B cell (primary cell): ENCODE results near the gene LRP5. TPM values are rescaled to one million over a fixed set of nuclear protein-coding genes. Genes with fewer than 3 reads are reported as not detected.

Source experiments
- ATAC-seq: fragments of 200-7000 bp; cut with Tn5 transposase; one replicate; pipeline ENCODE4 v1.10.0; 2021; ENCODE audit warnings: low read depth, mild to moderate bottlenecking, moderate number of reproducible peaks, moderate library complexity
- CTCF ChIA-PET: fragments of 350-600 bp; sonication (Branson Sonifier 250); formaldehyde crosslinking; loops from one replicate; lab custom pipeline; 2021; ENCODE audit warnings: antibody characterized with exemption, inconsistent platforms; lab: Charles Lee
- POLR2A ChIA-PET: fragments of 350-600 bp; sonication (Branson Sonifier 250); formaldehyde crosslinking; loops from one replicate; lab custom pipeline; 2021; ENCODE audit warnings: antibody characterized with exemption; lab: Charles Lee
- DNase-seq: peaks from one replicate; pipeline ENCODE4 v3.0.0; 2013
- H2AFZ ChIP-seq: 2 replicates; pipeline ENCODE4 v1.6.1; 2012; ENCODE audit warnings: mild to moderate bottlenecking, low read depth, low read length; ENCODE audit not compliant: insufficient read depth, poor library complexity, severe bottlenecking
- H3K27ac ChIP-seq, 2 donors: 1 replicate in 1 of 2; 2 replicates in 1 of 2; pipeline ENCODE4 v1.5.1; 2012 to 2013; ENCODE audit warnings: low read length in 2 of 2, mild to moderate bottlenecking in 2 of 2, moderate library complexity in 1 of 2
- H3K27me3 ChIP-seq, 4 experiments: fragments of 200-600 bp in 1 of 4; sonication (generic) in 1 of 4; replicated peaks in 1 of 4; 1 replicate in 2 of 4; 2 replicates in 2 of 4; pipeline versions ENCODE4 v1.6.1 to v1.7.0; 2013 to 2016; ENCODE audit warnings: low read length in 3 of 4, mild to moderate bottlenecking in 2 of 4, mixed read lengths in 1 of 4, moderate library complexity in 1 of 4; ENCODE audit not compliant: insufficient read depth in 4 of 4, control insufficient read depth in 3 of 4; ENCODE audit errors: control extremely low read depth in 1 of 4
- H3K36me3 ChIP-seq, 2 experiments: replicated peaks in 1 of 2; 1 replicate in 1 of 2; 2 replicates in 1 of 2; pipeline versions ENCODE4 v1.6.1 to v1.7.1; 2013; ENCODE audit warnings: low read length in 1 of 2; ENCODE audit not compliant: insufficient read depth in 2 of 2, control insufficient read depth in 1 of 2; ENCODE audit errors: control extremely low read depth in 1 of 2, extremely low read depth in 1 of 2
- H3K4me1 ChIP-seq, 2 donors: fragments of 200-600 bp in 1 of 2; sonication (generic) in 1 of 2; 1 replicate in 1 of 2; 2 replicates in 1 of 2; pipeline versions ENCODE4 v1.5.1 to v1.6.1; 2013 to 2017; ENCODE audit warnings: low read length in 2 of 2; ENCODE audit not compliant: control insufficient read depth in 2 of 2, insufficient read depth in 2 of 2
- H3K4me2 ChIP-seq: replicated peaks from 2 replicates; pipeline ENCODE3; 2012; ENCODE audit warnings: mild to moderate bottlenecking, low read depth, low read length; ENCODE audit not compliant: poor library complexity, severe bottlenecking
- H3K4me3 ChIP-seq, 5 experiments: fragments of 200-600 bp in 1 of 5; sonication (generic) in 1 of 5; 1 replicate in 3 of 5; 2 replicates in 2 of 5; pipeline versions ENCODE4 v1.5.1 to v1.7.0; 2011 to 2016; ENCODE audit warnings: low read length in 4 of 5, mild to moderate bottlenecking in 4 of 5, low read depth in 2 of 5, control low read depth in 1 of 5, moderate library complexity in 1 of 5; ENCODE audit not compliant: insufficient read depth in 1 of 5; ENCODE audit errors: control extremely low read depth in 1 of 5, extremely low read depth in 1 of 5
- H3K79me2 ChIP-seq: fragments of 200-600 bp; sonication (generic); one replicate; pipeline ENCODE4 v1.6.0; 2016; ENCODE audit warnings: low read length; ENCODE audit not compliant: control insufficient read depth, insufficient read depth
- H3K9ac ChIP-seq: fragments of 200-600 bp; sonication (generic); 2 replicates; pipeline ENCODE4 v1.6.1; 2017; ENCODE audit warnings: mild to moderate bottlenecking, low read length, moderate library complexity
- H3K9me3 ChIP-seq, 3 donors: one replicate each; pipeline versions ENCODE4 v1.6.1 to v1.7.1; 2013; ENCODE audit warnings: low read length in 2 of 3; ENCODE audit not compliant: control insufficient read depth in 2 of 3, insufficient read depth in 1 of 3; ENCODE audit errors: control extremely low read depth in 1 of 3
- H4K20me1 ChIP-seq: 2 replicates; pipeline ENCODE4 v1.6.0; 2012; ENCODE audit warnings: mild to moderate bottlenecking, low read length; ENCODE audit not compliant: insufficient read depth, control insufficient read depth, poor library complexity, severe bottlenecking
- H3K27ac Mint-ChIP-seq: one replicate; pipeline ENCODE4 v1.8.0; 2021; ENCODE audit warnings: mixed read lengths
- H3K27me3 Mint-ChIP-seq: one replicate; pipeline ENCODE4 v1.8.0; 2021; ENCODE audit warnings: mixed read lengths
- H3K4me1 Mint-ChIP-seq: one replicate; pipeline ENCODE4 v1.8.0; 2021; ENCODE audit warnings: mixed read lengths
- H3K4me3 Mint-ChIP-seq: one replicate; pipeline ENCODE4 v1.8.0; 2021; ENCODE audit warnings: mixed read lengths
- H3K9me3 Mint-ChIP-seq: one replicate; pipeline ENCODE4 v1.8.0; 2022; ENCODE audit warnings: mixed read lengths; ENCODE audit not compliant: insufficient read depth
- CTCF ChIP-seq: fragments of 200-600 bp; IDR thresholded peaks from one replicate; pipeline ENCODE4 v1.8.0; 2022; ENCODE audit warnings: antibody characterized with exemption, mild to moderate bottlenecking
- EZH2 ChIP-seq: IDR thresholded peaks from 2 replicates; pipeline ENCODE4 v1.6.1; 2012; ENCODE audit warnings: borderline replicate concordance, low read depth, mild to moderate bottlenecking, moderate library complexity, low read length; ENCODE audit not compliant: insufficient read depth, poor library complexity, severe bottlenecking
- WGBS: methylation state at CpG from one replicate; pipeline ENCODE4 v1.1.5; 2013; ENCODE audit warnings: missing lambda C conversion rate; ENCODE audit not compliant: insufficient coverage; 5-methylcytosine and 5-hydroxymethylcytosine counted together
- intact Hi-C: fragments of 100-400 bp; cut with micrococcal nuclease; formaldehyde crosslinking; loops from one replicate; pipeline ENCODE4 v1.10.0; 2022
- polyA plus RNA-seq: library from polyadenylated mRNA; depleted of rRNA; stranded (reverse); fragments of >200 nt; gene quantifications from 2 replicates; pipeline ENCODE4 v1.2.3, GENCODE V29; 2012
- total RNA-seq, 2 donors: library from RNA; stranded (reverse); fragments of 120-200 nt in 1 of 2; gene quantifications; 1 replicate in 1 of 2; 2 replicates in 1 of 2; pipeline versions ENCODE4 v1.2.3 to v1.2.4, GENCODE V29; 2013 to 2022

The LRP5 gene
- total and polyA plus RNA-seq, 2 donors (not counting 1 experiment from before 2014, with no cell fraction given): 2.4 to 13.9 TPM

- Mint-ChIP-seq H3K4me1 (peaks cover under 1% of the 10 kb centered on the region), H3K9me3 (no peaks in the 10 kb centered on the region), H3K27ac (no peak overlapping the region), H3K27me3 (no peaks in the 10 kb centered on the region), H3K4me3 (no peak overlapping the region)
- H3K79me2 ChIP-seq: no peaks in the 10 kb centered on the region
- ChIA-PET POLR2A (no interaction called here), CTCF (no interaction called here)
- peaks cover 0 to 10% (median 0%) of the 10 kb centered on the region in 3 donors for H3K9me3 ChIP-seq
- H2AFZ ChIP-seq: no peak overlapping the region
- H4K20me1 ChIP-seq: no peaks in the 10 kb centered on the region
- intact Hi-C loops: no loop called here
- H3K4me3 ChIP-seq: no peak overlapping the region
- H3K4me1 ChIP-seq: no peaks in the 10 kb centered on the region
- peaks cover 0 to 3% (median 0%) of the 10 kb centered on the region in 4 experiments for H3K27me3 ChIP-seq
- H3K27ac ChIP-seq: no peak overlapping the region
- TF ChIP-seq EZH2: no peak
- no peak for TF ChIP-seq CTCF
- 92% methylated on average over 25 of the region's 27 CpGs for WGBS
- no peak overlapping the region for H3K9ac ChIP-seq
- DNase-seq: no peak
- ATAC-seq: no peak
- no peaks in the 10 kb centered on the region for H3K36me3 ChIP-seq
- H3K4me2 ChIP-seq: no peak overlapping the region
These were observed 41.9 kb downstream of the LRP5 start for GRCh38 chr11:68354148-68354872.

GRCh38 chr11:68355471-68355870 lies 43.1 kb downstream of the LRP5 start:
- H3K4me1 ChIP-seq: no peaks in the 10 kb centered on the region
- no peak overlapping the region for H2AFZ ChIP-seq
- no peaks in the 10 kb centered on the region for H3K27me3 Mint-ChIP-seq
- ATAC-seq: no peak
- H3K4me1 Mint-ChIP-seq: no peaks in the 10 kb centered on the region
- peaks cover 0 to 3% (median 0%) of the 10 kb centered on the region in 4 experiments for H3K27me3 ChIP-seq
- DNase-seq: no peak
- H3K4me3 Mint-ChIP-seq: no peak overlapping the region
- no peak overlapping the region for H3K4me2 ChIP-seq
- H4K20me1 ChIP-seq: no peaks in the 10 kb centered on the region
- ChIA-PET POLR2A (no interaction called here), CTCF (interaction anchor here (0.7 kb wide), 1 partner anchor 50 kb away, joined by 4 read pairs; no protein-coding TSS in a partner anchor)
- H3K9ac ChIP-seq: no peak overlapping the region
- 72% methylated on average over 5 of the region's 7 CpGs for WGBS
- H3K4me3 ChIP-seq: no peak overlapping the region
- H3K9me3 Mint-ChIP-seq: no peaks in the 10 kb centered on the region
- H3K27ac ChIP-seq: no peak overlapping the region
- H3K9me3 ChIP-seq: peaks cover 0 to 10% (median 0%) of the 10 kb centered on the region in 3 donors
- intact Hi-C loops: no loop called here
- TF ChIP-seq EZH2: no peak
- no peak for TF ChIP-seq CTCF
- H3K36me3 ChIP-seq: no peaks in the 10 kb centered on the region
- H3K27ac Mint-ChIP-seq: no peak overlapping the region
- no peaks in the 10 kb centered on the region for H3K79me2 ChIP-seq
